MCF 10A (cell line): ENCODE data around the gene DCHS1. TPM values are rescaled to one million over a fixed set of nuclear protein-coding genes. Genes with fewer than 3 reads are reported as not detected.

Experiments used
- BruUV-seq: library from RNA; stranded (reverse); fragments of 400-500 nt; replicated peaks from 2 replicates; lab custom pipeline; 2021; lab: Mats Ljungman, UMichigan
- CTCF ChIA-PET: fragments of 300-600 bp; sonication (Branson Sonifier 250); formaldehyde crosslinking; extraction: SDS; loops from one replicate; lab custom pipeline; 2021; ENCODE audit warnings: antibody characterized with exemption, inconsistent platforms; lab: Yijun Ruan, JAX
- POLR2A ChIA-PET: fragments of 300-600, 350-650 bp; sonication (Branson Sonifier 250); formaldehyde crosslinking; extraction: SDS; loops from one replicate; lab custom pipeline; 2020; ENCODE audit warnings: antibody characterized with exemption, inconsistent platforms; lab: Yijun Ruan, JAX
- DNase-seq: peaks from one replicate; pipeline ENCODE4 v3.0.0-alpha.2; 2018; ENCODE audit not compliant: unreplicated experiment
- H3K27ac Mint-ChIP-seq: one replicate; pipeline ENCODE4 v1.8.0; 2022; ENCODE audit warnings: mild to moderate bottlenecking, low read depth, mixed read lengths; ENCODE audit not compliant: unreplicated experiment
- H3K27me3 Mint-ChIP-seq: one replicate; pipeline ENCODE4 v1.8.0; 2022; ENCODE audit warnings: mixed read lengths; ENCODE audit not compliant: insufficient read depth, unreplicated experiment
- H3K36me3 Mint-ChIP-seq: one replicate; pipeline ENCODE4 v1.8.0; 2022; ENCODE audit warnings: mild to moderate bottlenecking, moderate library complexity, mixed read lengths; ENCODE audit not compliant: insufficient read depth, unreplicated experiment
- H3K4me1 Mint-ChIP-seq: one replicate; pipeline ENCODE4 v1.8.0; 2022; ENCODE audit warnings: mixed read lengths; ENCODE audit not compliant: insufficient read depth, unreplicated experiment
- H3K4me3 Mint-ChIP-seq: one replicate; pipeline ENCODE4 v1.8.0; 2022; ENCODE audit warnings: mild to moderate bottlenecking, moderate library complexity, mixed read lengths; ENCODE audit not compliant: unreplicated experiment
- H3K9me3 Mint-ChIP-seq: one replicate; pipeline ENCODE4 v1.8.0; 2022; ENCODE audit warnings: mixed read lengths; ENCODE audit not compliant: unreplicated experiment
- CTCF ChIP-seq: fragments of 200-600 bp; IDR thresholded peaks from one replicate; pipeline ENCODE4 v1.8.0; 2022; ENCODE audit warnings: antibody characterized with exemption, mild to moderate bottlenecking; ENCODE audit not compliant: unreplicated experiment
- intact Hi-C: fragments of 100-400 bp; cut with micrococcal nuclease; formaldehyde crosslinking; loops from 2 replicates; pipeline ENCODE4 v1.14.1; 2022
- total RNA-seq: library from RNA; stranded (reverse); gene quantifications from 2 replicates; pipeline ENCODE4 v1.2.3, GENCODE V29; 2022

The DCHS1 gene
- total RNA-seq, 1 experiment from 2014 or later, result 0.19 TPM

GRCh38 chr11:6584528-6584927, 71.1 kb downstream of the DCHS1 start:
- no peak overlapping the region for H3K27ac Mint-ChIP-seq
- no peaks in the 10 kb centered on the region for H3K27me3 Mint-ChIP-seq
- H3K9me3 Mint-ChIP-seq, result peaks cover 17% of the 10 kb centered on the region
- POLR2A ChIA-PET, result no interaction called here
- BruUV-seq, result no TSS peak
- CTCF ChIA-PET, result interaction anchor here (0.6 kb wide), 1 partner anchor 28 kb away, joined by 3 read pairs; no protein-coding TSS in a partner anchor
- DNase-seq, result no peak
- H3K4me3 Mint-ChIP-seq, result no peak overlapping the region
- no peaks in the 10 kb centered on the region for H3K4me1 Mint-ChIP-seq
- intact Hi-C loops, result no loop called here
- no peak for TF ChIP-seq CTCF
- H3K36me3 Mint-ChIP-seq, result no peaks in the 10 kb centered on the region

- Mint-ChIP-seq H3K27ac (no peak overlapping the region), H3K4me1 (no peaks in the 10 kb centered on the region), H3K4me3 (no peak overlapping the region), H3K27me3 (no peaks in the 10 kb centered on the region), H3K9me3 (peaks cover 17% of the 10 kb centered on the region), H3K36me3 (no peaks in the 10 kb centered on the region)
- BruUV-seq, result no TSS peak
- no peak for DNase-seq
- intact Hi-C loops, result no loop called here
- no peak for TF ChIP-seq CTCF
- CTCF ChIA-PET, result interaction anchor here (0.6 to 1.2 kb wide), 3 partner anchors 53 to 110 kb away, joined by 3 to 7 read pairs (median 3); no protein-coding TSS in a partner anchor
- POLR2A ChIA-PET, result no interaction called here
Measured at GRCh38 chr11:6583584-6583983, 72.0 kb downstream of the DCHS1 start.

- Mint-ChIP-seq H3K27ac (no peak overlapping the region), H3K4me1 (no peaks in the 10 kb centered on the region), H3K4me3 (no peak overlapping the region), H3K36me3 (no peaks in the 10 kb centered on the region), H3K9me3 (peaks cover 17% of the 10 kb centered on the region), H3K27me3 (no peaks in the 10 kb centered on the region)
- DNase-seq, result no peak
- no TSS peak for BruUV-seq
- ChIA-PET CTCF (no interaction called here), POLR2A (no interaction called here)
- intact Hi-C loops, result no loop called here
- TF ChIP-seq CTCF, result no peak
Measured at GRCh38 chr11:6579681-6580080, 75.9 kb downstream of the DCHS1 start.

GRCh38 chr11:6578134-6578533, 77.5 kb downstream of the DCHS1 start:
- H3K27me3 Mint-ChIP-seq, result no peaks in the 10 kb centered on the region
- no peaks in the 10 kb centered on the region for H3K4me1 Mint-ChIP-seq
- BruUV-seq, result no TSS peak
- H3K27ac Mint-ChIP-seq, result no peak overlapping the region
- intact Hi-C loops, result no loop called here
- H3K9me3 Mint-ChIP-seq, result peaks cover 6% of the 10 kb centered on the region
- no peak overlapping the region for H3K4me3 Mint-ChIP-seq
- DNase-seq, result no peak
- POLR2A ChIA-PET, result no interaction called here
- no peak for TF ChIP-seq CTCF
- CTCF ChIA-PET, result interaction anchor here (0.5 to 0.9 kb wide), 2 partner anchors 120 to 142 kb away, joined by 3 read pairs; no protein-coding TSS in a partner anchor
- no peaks in the 10 kb centered on the region for H3K36me3 Mint-ChIP-seq
